Activated CD8-positive, alpha-beta memory T cell treated with anti-CD3 and anti-CD28 coated beads, Interleukin-2, amount 50 U/mL, for 4 hours (primary cell): ENCODE results near the gene HOXA5.

ENCODE experiments used
- DNase-seq: peaks from one replicate; pipeline ENCODE4 v3.0.0-alpha.2; 2020

The HOXA5 gene

DNA sequence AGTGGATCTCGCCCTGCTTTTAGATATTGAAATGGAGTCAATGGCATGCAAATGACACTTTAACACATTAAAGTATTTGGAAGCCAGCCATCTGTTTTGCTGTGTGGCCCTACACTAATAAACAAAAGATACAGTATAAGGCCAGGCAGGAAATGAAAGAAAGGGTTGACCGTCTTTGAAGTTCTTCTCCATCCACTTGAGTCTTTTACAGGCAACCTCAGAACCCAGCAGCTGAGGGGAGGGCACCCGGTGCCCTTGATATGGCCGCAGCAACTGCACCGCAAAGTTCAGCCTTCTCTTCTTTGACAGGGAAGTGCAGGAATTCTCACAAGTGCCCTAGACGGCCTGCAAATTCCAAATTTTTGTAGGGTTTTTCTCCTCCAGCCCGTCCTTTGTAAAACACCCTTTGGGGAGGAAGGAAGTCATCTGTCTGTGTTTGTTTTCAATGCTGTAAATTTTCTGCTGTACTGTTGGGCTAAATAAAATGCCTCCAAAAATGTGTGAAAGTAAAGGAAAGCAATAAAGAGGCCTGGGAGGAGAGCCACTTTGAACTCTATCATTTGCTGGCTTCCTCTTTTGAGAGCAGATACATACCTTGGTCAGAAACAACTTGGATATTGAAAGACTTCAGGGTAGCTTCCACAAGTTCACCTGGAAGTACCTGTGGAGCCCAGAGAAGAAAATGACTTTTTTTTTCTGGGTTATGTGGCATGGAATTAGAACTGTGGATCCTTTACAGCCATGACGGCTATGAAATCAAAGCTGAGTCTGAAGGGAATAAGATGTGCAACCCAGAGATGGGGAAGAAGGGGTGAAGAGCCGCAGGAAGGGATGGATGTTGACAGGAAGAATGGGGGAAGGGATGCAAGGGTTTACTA is 51.3 kb downstream of the HOXA5 start:
- no peak for DNase-seq

DNA sequence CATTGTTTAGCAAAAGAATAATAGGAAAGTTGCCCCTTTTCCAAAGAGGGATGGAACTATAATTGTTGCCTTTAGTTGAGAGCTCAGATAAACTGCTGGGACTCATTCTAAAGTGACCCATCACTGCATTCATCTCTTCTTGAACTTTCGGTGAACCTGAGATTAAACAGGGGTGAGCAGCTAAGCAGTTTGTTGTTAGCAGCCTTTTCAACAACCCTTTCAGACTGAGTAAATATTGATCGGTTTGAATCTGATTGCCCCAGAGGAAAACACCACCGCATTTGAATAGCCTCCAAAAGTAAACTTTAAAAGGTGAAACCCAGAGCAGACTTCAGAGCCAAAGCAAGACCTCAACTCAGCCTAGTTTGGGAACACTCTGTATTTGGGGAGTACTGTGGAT is 52.4 kb downstream of the HOXA5 start:
- DNase-seq = no peak
